Measurements from ENCODE around the gene SDK2. TPM values are rescaled to one million over a fixed set of nuclear protein-coding genes. Genes with fewer than 3 reads are reported as not detected.

The SDK2 gene
- total RNA-seq, 4 donors from 2014 or later: 1.5 to 7.0 (median 3.7) TPM

GRCh38 chr17:73519714-73520368 lies 124.4 kb downstream of the SDK2 start:
- Histone ChIP-seq H3K27ac (no peak overlapping the region), H3K27me3 (no peaks in the 10 kb centered on the region), H3K36me3 (no peaks in the 10 kb centered on the region), H3K9me3 (no peaks in the 10 kb centered on the region), H3K4me3 (replicated peaks in 1 of 3) (no peak overlapping the region), H3K4me1 (no peaks in the 10 kb centered on the region)
- DNase-seq: no peak
- 84 to 87% methylated on average over 22 of the region's 22 CpGs for WGBS, 2 donors
- TF ChIP-seq CTCF (IDR thresholded peaks at IDR 0.05) (no peak), POLR2A (IDR thresholded peaks at IDR 0.05) (no peak)
- intact Hi-C loops (cut with DNase I): no loop called here

- Histone ChIP-seq H3K36me3 (no peaks in the 10 kb centered on the region), H3K4me1 (no peaks in the 10 kb centered on the region), H3K27me3 (no peaks in the 10 kb centered on the region), H3K9me3 (no peaks in the 10 kb centered on the region), H3K27ac (no peak overlapping the region), H3K4me3 (replicated peaks in 1 of 3) (no peak overlapping the region)
- 95 to 96% methylated on average over 6 of the region's 6 CpGs for WGBS, 2 donors
- TF ChIP-seq CTCF (IDR thresholded peaks at IDR 0.05) (no peak), POLR2A (IDR thresholded peaks at IDR 0.05) (no peak)
- DNase-seq: no peak
- intact Hi-C loops (cut with DNase I): no loop called here
These were observed 125.2 kb downstream of the SDK2 start for GRCh38 chr17:73519011-73519410.

GRCh38 chr17:73516431-73516830 lies 127.8 kb downstream of the SDK2 start:
- no peak overlapping the region for H3K4me3 ChIP-seq (replicated peaks in 1 of 3)
- H3K4me1 ChIP-seq: peaks cover 0 to 7% of the 10 kb centered on the region in 2 donors
- H3K27ac ChIP-seq: no peak overlapping the region
- no peaks in the 10 kb centered on the region for H3K36me3 ChIP-seq
- TF ChIP-seq CTCF (IDR thresholded peaks at IDR 0.05) (no peak), POLR2A (IDR thresholded peaks at IDR 0.05) (no peak)
- intact Hi-C loops (cut with DNase I): no loop called here
- no peaks in the 10 kb centered on the region for H3K27me3 ChIP-seq
- DNase-seq: no peak
- no peaks in the 10 kb centered on the region for H3K9me3 ChIP-seq
- WGBS, 2 donors: 81 to 92% methylated on average over 11 of the region's 11 CpGs

- H3K36me3 ChIP-seq: no peaks in the 10 kb centered on the region
- no peaks in the 10 kb centered on the region for H3K9me3 ChIP-seq
- 72 to 81% methylated on average over 12 to 13 of the region's 13 CpGs for WGBS, 2 donors
- H3K27ac ChIP-seq: no peak overlapping the region
- DNase-seq: no peak
- intact Hi-C loops (cut with DNase I): no loop called here
- TF ChIP-seq CTCF (IDR thresholded peaks at IDR 0.05) (no peak), POLR2A (IDR thresholded peaks at IDR 0.05) (no peak)
- peaks cover 0 to 7% of the 10 kb centered on the region in 2 donors for H3K4me1 ChIP-seq
- H3K27me3 ChIP-seq: no peaks in the 10 kb centered on the region
- H3K4me3 ChIP-seq (replicated peaks in 1 of 3): no peak overlapping the region
These were observed 129.9 kb downstream of the SDK2 start for GRCh38 chr17:73514146-73514863.

- H3K27ac ChIP-seq: no peak overlapping the region
- WGBS, 2 donors: 28 to 42% methylated on average over 10 of the region's 10 CpGs
- TF ChIP-seq POLR2A (IDR thresholded peaks at IDR 0.05) (no peak), CTCF (IDR thresholded peaks at IDR 0.05) (no peak)
These were observed 130.8 kb downstream of the SDK2 start for GRCh38 chr17:73513426-73513825.

More at GRCh38 chr17:73513426-73513825, 130.8 kb downstream of the SDK2 start:
- intact Hi-C loops (cut with DNase I): no loop called here
- Histone ChIP-seq H3K4me1 (peaks cover 0 to 7% of the 10 kb centered on the region in 2 donors), H3K36me3 (no peaks in the 10 kb centered on the region), H3K4me3 (replicated peaks in 1 of 3) (no peak overlapping the region), H3K27me3 (no peaks in the 10 kb centered on the region), H3K9me3 (no peaks in the 10 kb centered on the region)
- peak; percentile 7 to 8 for DNase-seq

Measured in thyroid gland (tissue), 4 donors.